ENCODE data around the gene NOS3.

NOS3 gene

DNA sequence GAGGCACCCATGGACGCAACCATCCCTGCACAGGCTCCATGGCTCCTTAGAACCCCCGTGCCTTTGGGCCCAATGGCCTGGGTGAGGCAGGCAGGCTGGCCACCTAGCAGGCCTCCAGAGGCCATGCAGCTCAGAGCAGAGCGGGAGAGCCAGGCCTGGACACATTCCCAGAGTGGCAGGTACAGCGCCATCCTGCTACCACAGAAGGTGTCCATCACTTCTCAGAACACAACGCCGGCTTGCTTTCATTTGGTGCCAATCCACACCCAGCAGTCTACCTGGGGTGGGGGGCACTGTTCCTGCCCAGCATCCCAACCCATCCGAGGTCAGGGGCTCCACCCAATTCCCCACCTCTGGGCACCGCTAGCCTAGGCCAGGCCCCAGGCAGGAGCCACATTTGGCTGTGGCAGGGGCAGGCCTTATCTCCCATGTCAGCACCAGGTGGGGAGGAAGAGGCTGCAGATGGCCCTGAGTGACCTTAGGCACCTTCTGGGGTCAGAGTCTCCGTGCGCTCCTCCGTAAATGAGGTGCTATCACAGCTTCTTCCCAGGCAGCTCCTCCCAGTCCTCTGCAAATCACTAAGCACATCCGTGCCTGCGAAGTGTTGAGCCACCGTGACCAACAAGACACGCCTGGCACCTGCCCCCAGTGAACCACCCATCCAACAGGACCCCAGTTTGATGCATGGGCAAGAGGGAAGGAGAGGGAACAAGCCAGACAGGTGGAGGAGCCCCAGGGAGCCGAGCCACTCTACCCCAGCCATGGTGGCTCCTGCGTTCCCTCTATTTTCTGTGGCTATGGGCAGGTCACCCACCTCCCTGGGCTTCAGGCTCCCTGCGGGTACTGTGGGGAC, 26.9 kb upstream of the NOS3 start:
- DNase-seq = no peak

GRCh38 chr7:150964593-150965111, 26.2 kb upstream of the NOS3 start:
- peak in 1 of 51 donors; percentile 24 for DNase-seq

- DNase-seq = no peak
These were observed 25.5 kb upstream of the NOS3 start for GRCh38 chr7:150965273-150965830.

- DNase-seq = no peak
These were observed 24.8 kb upstream of the NOS3 start for GRCh38 chr7:150966002-150966401.

DNA sequence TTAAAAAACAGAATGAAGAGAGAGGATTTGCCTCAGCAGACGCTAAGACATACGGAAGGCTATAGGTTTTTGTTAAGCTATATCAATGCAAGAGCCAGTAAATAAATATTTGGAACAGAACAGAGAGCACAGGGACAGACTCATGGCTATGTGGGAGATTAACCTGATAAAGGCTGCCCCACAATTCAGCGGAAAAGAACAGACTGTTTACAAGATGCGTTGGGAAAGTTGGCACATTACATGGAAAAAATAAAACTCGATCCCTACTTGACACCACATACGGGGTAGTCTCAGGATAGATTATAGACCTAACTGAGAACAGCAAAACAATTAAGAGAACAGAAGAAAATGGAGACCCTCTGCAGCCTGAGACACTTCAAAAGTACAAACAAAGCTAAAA, 23.5 kb upstream of the NOS3 start:
- no peak for DNase-seq

DNA sequence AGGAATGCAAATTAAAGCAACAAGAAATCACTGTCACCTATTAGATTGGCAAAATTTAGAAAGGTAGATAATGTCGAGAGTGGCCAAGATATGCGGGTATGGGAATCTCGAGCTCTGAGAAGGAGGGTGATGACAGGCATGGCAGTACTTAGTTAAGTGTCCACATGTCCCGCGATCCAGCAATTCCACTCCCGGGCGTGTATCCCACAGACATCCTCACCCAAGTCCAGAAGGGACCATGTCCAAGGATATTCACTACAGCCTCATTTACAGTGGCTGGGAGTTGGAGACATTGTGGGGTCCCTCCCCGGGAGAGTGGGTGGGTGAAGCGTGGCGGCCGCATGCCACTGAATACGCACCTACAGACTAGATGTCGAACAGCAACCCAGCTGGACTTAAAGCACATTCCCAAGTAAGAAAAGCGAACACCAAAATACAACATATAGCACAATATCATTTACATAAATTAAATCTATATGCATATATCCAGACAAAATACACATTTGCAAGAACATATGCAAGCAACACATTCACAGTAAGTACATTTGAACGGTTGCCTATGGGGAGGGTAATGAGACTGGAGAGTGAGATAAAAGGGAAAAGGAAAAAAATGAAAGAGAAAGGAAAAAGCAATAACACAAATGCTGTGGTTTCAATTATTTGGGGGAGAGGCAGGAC, 22.6 kb upstream of the NOS3 start:
- DNase-seq = no peak

GRCh38 chr7:150968734-150969372, 22.0 kb upstream of the NOS3 start:
- DNase-seq = no peak

- DNase-seq = peak in 1 of 51 donors; percentile 13
These were observed 21.3 kb upstream of the NOS3 start for GRCh38 chr7:150969475-150969874.

DNA sequence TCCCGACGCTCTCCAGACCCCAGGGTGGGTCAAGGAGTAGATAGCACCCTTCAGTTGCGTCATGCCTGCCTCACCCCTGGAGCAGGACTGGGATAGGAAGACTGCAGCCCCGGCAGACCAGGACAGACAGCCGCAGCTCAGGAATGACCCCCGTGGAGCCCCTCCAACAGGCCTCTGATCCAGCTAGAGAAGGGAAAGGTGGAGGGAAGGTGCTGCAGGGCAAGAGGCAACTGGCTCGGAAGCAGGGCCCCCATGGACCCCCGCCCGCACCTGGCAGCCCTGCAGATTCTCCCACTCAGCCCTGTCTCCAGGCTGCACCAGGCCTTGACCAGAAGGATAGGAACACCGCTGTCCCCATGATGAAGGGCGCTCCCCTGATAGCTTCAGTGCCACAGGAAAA, 20.4 kb upstream of the NOS3 start:
- DNase-seq = no peak

GRCh38 chr7:150971242-150972022, 19.4 kb upstream of the NOS3 start:
- DNase-seq = peak in 21 of 51 donors; percentile 15 to 63 (median 43)

- DNase-seq = peak in 41 of 51 donors; percentile 28 to 91 (median 63)
These were observed 18.8 kb upstream of the NOS3 start for GRCh38 chr7:150972023-150972468.

DNA sequence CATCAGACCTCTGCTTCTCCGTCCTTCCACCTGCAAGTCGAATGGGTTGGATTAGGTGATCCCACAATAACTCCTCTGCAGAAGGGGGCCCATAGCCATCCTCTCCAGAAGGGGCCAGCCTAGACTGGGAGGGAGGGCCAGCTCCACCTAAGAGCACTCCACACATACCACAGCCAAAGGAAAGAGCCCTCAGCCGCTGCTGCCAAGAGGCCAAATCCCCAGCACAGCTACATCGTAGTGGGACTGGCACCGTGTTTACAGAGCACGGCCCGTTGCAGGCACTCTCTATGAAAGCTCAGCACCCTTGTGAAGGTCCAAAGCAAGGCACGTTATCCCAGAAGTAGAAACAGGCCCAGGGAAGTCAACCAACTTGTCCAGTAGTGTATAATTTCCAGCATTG, 18.1 kb upstream of the NOS3 start:
- no peak for DNase-seq

DNA sequence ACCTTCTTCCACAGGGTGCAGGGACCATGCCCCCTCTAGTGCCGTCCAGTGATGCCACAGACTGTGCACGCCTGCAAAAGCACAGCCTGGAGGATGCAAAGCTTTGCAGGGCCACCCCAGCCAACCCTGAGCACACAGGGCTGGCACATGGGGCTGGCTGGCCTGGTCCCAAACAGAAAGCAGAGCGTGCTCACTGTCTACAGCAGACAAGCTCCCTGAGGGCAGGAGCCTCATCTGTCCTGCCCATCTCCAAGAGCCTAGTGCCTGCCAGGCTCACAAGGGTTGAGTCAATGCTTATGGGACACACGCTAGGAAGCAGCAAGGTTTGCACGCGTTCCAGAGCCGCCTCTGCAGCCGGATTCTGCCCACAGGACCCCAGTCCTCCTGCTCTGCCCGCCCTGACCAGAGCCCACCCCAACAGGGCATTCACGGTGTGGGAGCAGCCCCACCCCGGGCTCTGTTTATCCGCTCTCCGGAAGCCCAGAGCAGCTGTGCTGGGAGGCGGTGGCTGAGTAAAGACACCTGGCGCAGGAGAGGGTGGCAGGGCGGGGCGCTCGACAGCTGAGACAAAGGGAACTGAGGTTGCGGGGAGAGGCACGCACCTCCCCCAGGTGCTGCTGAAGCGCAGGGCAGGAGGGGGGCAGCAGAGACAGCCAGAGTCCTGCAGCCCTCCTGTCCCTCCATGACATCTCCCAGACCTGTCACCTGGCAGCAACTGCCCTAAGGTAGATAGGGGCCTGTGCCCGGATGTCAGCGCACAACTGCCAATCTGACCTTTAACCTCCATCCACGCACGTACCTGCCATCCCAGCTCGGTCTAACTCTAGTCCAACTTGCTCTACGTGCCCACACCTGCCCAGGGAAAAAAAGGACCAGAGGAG, 17.0 kb upstream of the NOS3 start:
- DNase-seq = no peak

DNA sequence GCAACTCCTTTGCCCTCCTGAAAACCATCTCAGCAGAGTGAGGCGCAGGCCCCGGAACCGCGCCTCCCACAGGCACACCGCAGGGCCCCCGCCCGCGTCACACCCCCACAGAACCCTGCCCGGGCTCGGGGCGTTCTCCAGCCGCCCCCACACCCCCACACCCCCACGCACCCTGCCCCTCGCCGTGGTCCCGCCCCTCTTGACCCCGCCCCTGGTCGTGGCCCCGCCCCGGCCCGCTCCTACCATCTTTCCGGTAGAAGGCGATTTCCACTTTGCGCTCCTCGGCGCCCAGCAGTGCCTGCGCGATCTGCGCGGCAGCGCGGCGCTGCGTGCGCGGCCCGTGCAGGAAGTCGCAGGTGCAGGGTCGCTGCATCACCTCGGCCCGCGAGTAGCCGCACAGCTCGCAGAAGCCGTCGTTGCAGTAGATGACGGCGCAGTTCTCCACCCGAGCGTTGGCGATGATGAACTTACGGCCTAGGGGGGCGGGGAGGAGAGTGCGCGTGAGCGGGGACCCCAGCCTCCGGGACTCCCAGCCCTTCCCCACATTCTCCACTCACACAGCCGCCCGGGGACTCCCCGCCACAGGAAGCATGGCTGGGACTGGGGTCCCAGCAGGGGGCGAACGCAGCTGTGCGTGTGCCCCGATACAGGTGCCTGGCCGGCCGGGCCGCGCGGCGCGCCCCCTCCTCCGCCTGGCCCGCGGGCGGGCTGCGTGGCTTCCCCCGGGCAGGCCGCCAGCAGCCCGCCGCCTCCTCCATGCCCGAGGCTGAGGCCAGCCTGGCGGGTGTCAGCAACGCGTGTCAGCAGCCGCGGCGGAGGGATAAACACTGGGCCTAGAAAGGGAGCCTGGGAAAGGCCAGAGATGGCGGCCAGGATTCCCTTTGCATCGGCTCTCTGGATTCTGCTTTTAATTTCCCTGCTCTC, 16.1 kb upstream of the NOS3 start:
- peak in 29 of 51 donors; percentile 13 to 69 (median 50) for DNase-seq

- DNase-seq = no peak
These were observed 15.1 kb upstream of the NOS3 start for GRCh38 chr7:150975536-150976319.

- peak in 1 of 51 donors; percentile 19 for DNase-seq
These were observed 14.1 kb upstream of the NOS3 start for GRCh38 chr7:150976529-150977381.
